ENCODE data around the gene LRRC56.

GRCh38 chr11:520428-521176, 16.7 kb upstream of the LRRC56 start:
- no peak for TF ChIP-seq CTCF (IDR thresholded peaks at IDR 0.05)
- TF ChIP-seq POLR2A (IDR thresholded peaks at IDR 0.05): no peak
- no peak for TF ChIP-seq POLR2AphosphoS5 (IDR thresholded peaks at IDR 0.05)
